IMR-90 (cell line): ENCODE results near the gene DRAP1. TPM values are rescaled to one million over a fixed set of nuclear protein-coding genes. Genes with fewer than 3 reads are reported as not detected.
A peak's percentile ranks its signal among the peaks of the same experiment; 100 is the strongest.

Source experiments
- ATAC-seq: fragments of 200-7000 bp; cut with Tn5 transposase; 2 replicates; pipeline ENCODE4 v1.9.1; 2020; ENCODE audit warnings: low read depth, mild to moderate bottlenecking, moderate library complexity
- BruUV-seq: library from RNA; stranded (reverse); fragments of 400-500 nt; replicated peaks from 2 replicates; lab custom pipeline; 2021; lab: Mats Ljungman, UMichigan
- CTCF ChIA-PET: fragments of 300-600 bp; formaldehyde crosslinking; extraction: SDS; loops from one replicate; lab custom pipeline; 2021; ENCODE audit warnings: antibody characterized with exemption; lab: Yijun Ruan, JAX
- POLR2A ChIA-PET: fragments of 300-600 bp; sonication (Branson Sonifier 250); formaldehyde crosslinking; loops from one replicate; lab custom pipeline; 2022; ENCODE audit warnings: antibody characterized with exemption; ENCODE audit not compliant: unreplicated experiment; lab: Charles Lee
- DNase-seq: peaks from one replicate; pipeline ENCODE4 v3.0.0; 2013
- H2AFZ ChIP-seq: replicated peaks from 2 replicates; pipeline ENCODE3; 2013; ENCODE audit warnings: low read length, mild to moderate bottlenecking; ENCODE audit not compliant: poor library complexity
- H2AK5ac ChIP-seq: 2 replicates; pipeline ENCODE4 v1.6.1; 2013; ENCODE audit warnings: low read depth, low read length, inconsistent platforms
- H2AK9ac ChIP-seq: replicated peaks from 2 replicates; pipeline ENCODE3; 2013; ENCODE audit warnings: mild to moderate bottlenecking, low read depth, low read length, moderate library complexity; ENCODE audit not compliant: poor library complexity
- H2BK120ac ChIP-seq: 2 replicates; pipeline ENCODE4 v1.6.1; 2013; ENCODE audit warnings: low read depth, low read length, inconsistent platforms
- H2BK15ac ChIP-seq: 3 replicates; pipeline ENCODE4 v1.6.1; 2013; ENCODE audit warnings: low read depth, low read length, inconsistent platforms
- H2BK20ac ChIP-seq: 2 replicates; pipeline ENCODE4 v1.6.1; 2013; ENCODE audit warnings: low read depth, mild to moderate bottlenecking, inconsistent platforms, low read length, moderate library complexity
- H2BK5ac ChIP-seq: 2 replicates; pipeline ENCODE4 v1.6.1; 2013; ENCODE audit warnings: mild to moderate bottlenecking, low read depth, low read length, inconsistent platforms; ENCODE audit not compliant: poor library complexity, severe bottlenecking
- H3K14ac ChIP-seq: replicated peaks from 2 replicates; pipeline ENCODE4 v1.6.1; 2013; ENCODE audit warnings: low read depth, low read length, inconsistent platforms
- H3K18ac ChIP-seq: 2 replicates; pipeline ENCODE4 v1.6.1; 2013; ENCODE audit warnings: low read depth, low read length, control low read depth
- H3K23ac ChIP-seq: 2 replicates; pipeline ENCODE4 v1.6.1; 2013; ENCODE audit warnings: low read depth, low read length, inconsistent platforms
- H3K27ac ChIP-seq: 2 replicates; pipeline ENCODE4 v1.5.1; 2013; ENCODE audit warnings: mild to moderate bottlenecking, control low read depth, low read length; ENCODE audit not compliant: insufficient read depth
- H3K27me3 ChIP-seq: 2 replicates; pipeline ENCODE4 v1.6.1; 2013; ENCODE audit warnings: low read length; ENCODE audit not compliant: control insufficient read depth, insufficient read depth
- H3K36me3 ChIP-seq: 2 replicates; pipeline ENCODE4 v1.6.1; 2013; ENCODE audit warnings: low read length, mixed read lengths; ENCODE audit not compliant: control insufficient read depth, insufficient read depth
- H3K4ac ChIP-seq: 2 replicates; pipeline ENCODE4 v1.6.1; 2013; ENCODE audit warnings: low read depth, low read length, inconsistent platforms
- H3K4me1 ChIP-seq: 2 replicates; pipeline ENCODE4 v1.6.1; 2013; ENCODE audit warnings: low read length, mixed read lengths; ENCODE audit not compliant: control insufficient read depth, insufficient read depth
- H3K4me2 ChIP-seq: 2 replicates; pipeline ENCODE4 v1.6.1; 2013; ENCODE audit warnings: low read depth, mild to moderate bottlenecking, control low read depth, low read length, moderate library complexity
- H3K4me3 ChIP-seq: 2 replicates; pipeline ENCODE4 v1.5.1; 2013; ENCODE audit warnings: low read depth, mild to moderate bottlenecking, control low read depth, low read length, moderate library complexity; ENCODE audit not compliant: insufficient read depth
- H3K56ac ChIP-seq: 2 replicates; pipeline ENCODE4 v1.6.1; 2013; ENCODE audit warnings: low read length, inconsistent platforms; ENCODE audit not compliant: insufficient read depth; ENCODE audit errors: extremely low read depth
- H3K79me1 ChIP-seq, 2 experiments: 2 replicates each; pipeline ENCODE4 v1.6.1; 2013; ENCODE audit warnings: low read length in 2 of 2, inconsistent platforms in 1 of 2, low read depth in 1 of 2
- H3K9ac ChIP-seq: 2 replicates; pipeline ENCODE4 v1.6.1; 2013; ENCODE audit warnings: low read depth, low read length, control low read depth
- H3K9me1 ChIP-seq: 2 replicates; pipeline ENCODE4 v1.6.1; 2013; ENCODE audit warnings: low read length, inconsistent platforms; ENCODE audit not compliant: insufficient read depth
- H3K9me3 ChIP-seq: 2 replicates; pipeline ENCODE4 v1.6.1; 2013; ENCODE audit warnings: low read length; ENCODE audit not compliant: control insufficient read depth, insufficient read depth
- H4K20me1 ChIP-seq: 2 replicates; pipeline ENCODE4 v1.6.1; 2013; ENCODE audit warnings: low read length, inconsistent platforms; ENCODE audit not compliant: insufficient read depth
- H4K5ac ChIP-seq: 2 replicates; pipeline ENCODE4 v1.6.1; 2013; ENCODE audit warnings: mild to moderate bottlenecking, low read depth, low read length, control low read depth
- H4K8ac ChIP-seq, 2 experiments: 2 replicates each; pipeline ENCODE4 v1.6.1; 2013; ENCODE audit warnings: low read depth in 2 of 2, low read length in 2 of 2, control low read depth in 1 of 2, inconsistent platforms in 1 of 2
- H4K91ac ChIP-seq: 2 replicates; pipeline ENCODE4 v1.6.1; 2013; ENCODE audit warnings: low read depth, low read length, inconsistent platforms; ENCODE audit not compliant: insufficient read depth
- BHLHE40 ChIP-seq: fragments of 150-350 bp; IDR thresholded peaks from 2 replicates; pipeline ENCODE4 v1.6.1; 2016; ENCODE audit warnings: mild to moderate bottlenecking, low read depth, low read length
- CEBPB ChIP-seq: IDR thresholded peaks from 2 replicates; pipeline ENCODE4 v1.6.1; 2012; ENCODE audit warnings: low read depth, low read length, improper control_type of control experiment
- CHD1 ChIP-seq: IDR thresholded peaks from 2 replicates; pipeline ENCODE4 v1.6.1; 2012; ENCODE audit warnings: low read depth, low read length, improper control_type of control experiment
- ELK1 ChIP-seq: fragments of 150-350 bp; IDR thresholded peaks from 2 replicates; pipeline ENCODE4 v1.6.1; 2016; ENCODE audit warnings: low read depth, mild to moderate bottlenecking, low read length, moderate library complexity, borderline replicate concordance
- FOS ChIP-seq: fragments of 150-350 bp; IDR thresholded peaks from 2 replicates; pipeline ENCODE4 v1.6.1; 2016; ENCODE audit warnings: low read depth, low read length
- MAFK ChIP-seq: IDR thresholded peaks from 2 replicates; pipeline ENCODE4 v1.6.1; 2012; ENCODE audit warnings: low read depth, low read length, improper control_type of control experiment
- MAZ ChIP-seq: IDR thresholded peaks from 2 replicates; pipeline ENCODE4 v1.6.1; 2012; ENCODE audit warnings: low read depth, mild to moderate bottlenecking, low read length, improper control_type of control experiment, moderate library complexity, borderline replicate concordance
- MXI1 ChIP-seq: IDR thresholded peaks from 2 replicates; pipeline ENCODE4 v1.6.1; 2012; ENCODE audit warnings: low read depth, mild to moderate bottlenecking, low read length, moderate library complexity, borderline replicate concordance
- NFE2L2 ChIP-seq: fragments of 150-350 bp; IDR thresholded peaks from 2 replicates; pipeline ENCODE4 v1.6.1; 2016; ENCODE audit warnings: low read depth, mild to moderate bottlenecking, low read length
- RAD21 ChIP-seq: IDR thresholded peaks from 2 replicates; pipeline ENCODE4 v1.6.1; 2012; ENCODE audit warnings: low read length, improper control_type of control experiment
- RCOR1 ChIP-seq: IDR thresholded peaks from 2 replicates; pipeline ENCODE4 v1.6.1; 2012; ENCODE audit warnings: mild to moderate bottlenecking, low read length, improper control_type of control experiment; ENCODE audit not compliant: insufficient replicate concordance
- RFX5 ChIP-seq: IDR thresholded peaks from 2 replicates; pipeline ENCODE4 v1.8.0; 2012; ENCODE audit warnings: low read depth, mild to moderate bottlenecking, low read length, moderate library complexity
- SMC3 ChIP-seq: fragments of 150-350 bp; IDR thresholded peaks from 2 replicates; pipeline ENCODE4 v1.6.1; 2016; ENCODE audit warnings: low read depth, mild to moderate bottlenecking, antibody characterized with exemption, low read length, moderate library complexity
- USF2 ChIP-seq: fragments of 150-350 bp; IDR thresholded peaks from 2 replicates; pipeline ENCODE4 v1.6.1; 2017; ENCODE audit warnings: mild to moderate bottlenecking, antibody characterized with exemption, low read length, low read depth
- WGBS, 2 experiments: methylation state at CpG; one replicate each; pipeline versions ENCODE4 v1.1.5 to v1.1.7; 2013; ENCODE audit warnings: missing lambda C conversion rate in 2 of 2; ENCODE audit not compliant: insufficient read length in 1 of 2; ENCODE audit errors: extremely low coverage in 2 of 2; 5-methylcytosine and 5-hydroxymethylcytosine counted together
- dilution Hi-C: fragments of 300-500 bp; cut with HindIII; formaldehyde crosslinking; loops from one replicate; pipeline ENCODE4 v1.14.3; 2018; ENCODE audit warnings: low sequenced_read_pairs; ENCODE audit not compliant: unreplicated experiment
- in situ Hi-C: fragments of 300-500 bp; cut with MboI; formaldehyde crosslinking; loops from 3 replicates; pipeline ENCODE4 v1.14.3; 2019; ENCODE audit warnings: low sequenced_read_pairs, inconsistent platforms, mixed read lengths
- intact Hi-C: fragments of 100-400 bp; cut with micrococcal nuclease; formaldehyde crosslinking; loops from 2 replicates; pipeline ENCODE4 v1.10.0; 2022
- polyA plus RNA-seq, 3 experiments: library from polyadenylated mRNA; depleted of rRNA; stranded (reverse); fragments of >200 nt; gene quantifications; 2 replicates each; pipeline ENCODE4 v1.2.3, GENCODE V29; 2012; ENCODE audit warnings: low replicate concordance in 1 of 3
- total RNA-seq: library from RNA; depleted of rRNA; stranded (reverse); fragments of >200 nt; gene quantifications from 2 replicates; pipeline ENCODE4 v1.2.3, GENCODE V29; 2012

The DRAP1 gene
- total and polyA plus RNA-seq, 2 of the 4 experiments (the other 2 are of a cell fraction): 237 to 344 TPM

GRCh38 chr11:65890324-65891218, 28.7 kb upstream of the DRAP1 start, which contains the start of gene CCDC85B:
Gene CCDC85B (plus strand): TSS chr11:65890673. CDS start chr11:65890784, 111 bp downstream.
- H2BK5ac ChIP-seq: peak within 1 kb of the TSS; percentile 86
- H3K18ac ChIP-seq: peak within 1 kb of the TSS; percentile 69
- H3K79me1 ChIP-seq: peaks cover 0 to 47% of the 10 kb centered on the region in 2 experiments
- in situ Hi-C loops: loop anchor here (5.0 kb wide), 1 partner anchor 72 kb away; the partner anchor contains the start of gene SART1
- H3K23ac ChIP-seq: peak within 1 kb of the TSS; percentile 88
- peak within 1 kb of the TSS; percentile 90 for H4K91ac ChIP-seq
- CTCF ChIA-PET: interaction anchor here (1.0 to 2.0 kb wide), 5 partner anchors 21 to 31 kb away, joined by 3 to 9 read pairs (median 3); partner anchors contain the start of gene MUS81
- H3K14ac ChIP-seq: peak within 1 kb of the TSS; percentile 90
- H2AFZ ChIP-seq: peak within 1 kb of the TSS; percentile 74
- peak within 1 kb of the TSS; percentile 64 to 80 for H4K8ac ChIP-seq
- H3K4me3 ChIP-seq: peak within 1 kb of the TSS; percentile 63
- H4K20me1 ChIP-seq: peaks cover 60% of the 10 kb centered on the region
- H2BK120ac ChIP-seq: peak within 1 kb of the TSS; percentile 72
- H3K36me3 ChIP-seq: peaks cover 39% of the 10 kb centered on the region
- H3K9ac ChIP-seq: peak within 1 kb of the TSS; percentile 88
- intact Hi-C loops: no loop called here
- POLR2A ChIA-PET: interaction anchor here (0.6 to 4.4 kb wide), 10 partner anchors 8 to 73 kb away, joined by 3 to 20 read pairs (median 5); partner anchors contain the start of genes FOSL1 and MUS81
- peak within 1 kb of the TSS; percentile 83 for H2AK9ac ChIP-seq
- no peaks in the 10 kb centered on the region for H3K27me3 ChIP-seq
- TSS peak; percentile 66 for BruUV-seq
- DNase-seq (peak; percentile 95), ATAC-seq (peak; percentile 50)
- peak within 1 kb of the TSS; percentile 68; the same call in 2 of the 3 replicates for H2BK15ac ChIP-seq
- peak within 1 kb of the TSS; percentile 80 for H3K56ac ChIP-seq
- H3K4me2 ChIP-seq: peak within 1 kb of the TSS; percentile 84
- WGBS, 2 experiments: 0% methylated on average over 58 of the region's 94 CpGs; no CpG with 5 or more reads in 1 of the 2 experiments
- no peaks in the 10 kb centered on the region for H3K9me3 ChIP-seq
- dilution Hi-C loops: no loop called here
- H3K27ac ChIP-seq: peak within 1 kb of the TSS; percentile 93
- H2BK20ac ChIP-seq: peak within 1 kb of the TSS; percentile 25; the same call in 1 of the 2 replicates
- peaks cover 27% of the 10 kb centered on the region for H3K4me1 ChIP-seq
- peak within 1 kb of the TSS; percentile 85 for H3K4ac ChIP-seq
- H2AK5ac ChIP-seq: peak within 1 kb of the TSS; percentile 82
- peak within 1 kb of the TSS; percentile 75 for H4K5ac ChIP-seq
- H3K9me1 ChIP-seq: 0 out of 2 replicates have a peak, but pooled peaks cover 4% of the 10 kb centered on the region
- TF ChIP-seq RAD21 (peak; percentile 11; the same call in 1 of the 2 replicates), USF2 (peak; percentile 35; the same call in 1 of the 2 replicates), SMC3 (no peak), BHLHE40 (peak; percentile 90), MAZ (peak; percentile 89), ELK1 (no peak), FOS (no peak), MXI1 (peak; percentile 81; the same call in 1 of the 2 replicates), RFX5 (no peak), NFE2L2 (no peak), CEBPB (no peak), RCOR1 (no peak), CHD1 (0 out of 2 replicates have a peak, but pooled peaks have one; percentile 30), MAFK (no peak)
